NCI-H2029 treated with DMSO at 0.1 percent for 48 hours (cell line): ENCODE data around the gene HMGA1.

Experiments
- DNase-seq: peaks from one replicate; lab custom pipeline; 2025; lab: John Stamatoyannopoulos, UW

Gene HMGA1

DNA sequence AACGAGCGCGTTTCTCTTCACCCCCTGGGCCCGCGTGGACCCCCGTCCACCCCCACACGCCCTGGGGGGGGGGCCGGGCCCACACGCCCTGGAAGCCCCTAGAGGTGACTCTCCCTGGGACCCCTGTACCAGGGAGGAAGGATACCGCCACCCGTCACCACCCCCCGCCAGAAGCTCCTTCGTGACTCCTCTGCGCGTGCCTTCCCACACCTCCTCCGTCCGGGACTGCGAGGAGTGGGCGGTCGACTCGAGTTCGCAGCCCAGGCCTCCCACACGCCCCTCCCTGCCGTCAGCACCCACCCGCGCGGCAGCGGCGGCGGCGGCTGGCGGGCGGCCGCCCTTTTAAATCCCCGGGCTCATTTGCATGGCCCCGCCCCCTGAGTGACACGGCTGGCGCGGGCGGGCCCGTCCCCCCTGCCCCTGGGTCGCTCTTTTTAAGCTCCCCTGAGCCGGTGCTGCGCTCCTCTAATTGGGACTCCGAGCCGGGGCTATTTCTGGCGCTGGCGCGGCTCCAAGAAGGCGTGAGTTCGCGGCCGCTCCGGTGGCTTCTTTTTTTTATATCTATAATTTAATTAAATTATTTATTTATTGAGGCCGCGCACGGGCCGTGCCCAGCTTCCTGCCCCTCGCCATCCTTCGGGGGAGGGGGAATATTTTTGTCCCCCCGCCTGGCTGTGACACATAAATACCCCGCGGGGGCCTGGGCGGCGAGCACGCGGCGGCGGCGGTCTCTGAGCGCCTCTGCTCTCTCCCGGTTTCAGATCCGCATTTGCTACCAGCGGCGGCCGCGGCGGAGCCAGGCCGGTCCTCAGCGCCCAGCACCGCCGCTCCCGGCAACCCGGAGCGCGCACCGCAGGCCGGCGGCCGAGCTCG lies at the start of gene HMGA1:
Gene HMGA1 (plus strand): TSS at position 431 of the 873 bp plus-strand sequence. CDS start 3,908 bp downstream, outside the sequence.
- DNase-seq: peak; percentile 61

DNA sequence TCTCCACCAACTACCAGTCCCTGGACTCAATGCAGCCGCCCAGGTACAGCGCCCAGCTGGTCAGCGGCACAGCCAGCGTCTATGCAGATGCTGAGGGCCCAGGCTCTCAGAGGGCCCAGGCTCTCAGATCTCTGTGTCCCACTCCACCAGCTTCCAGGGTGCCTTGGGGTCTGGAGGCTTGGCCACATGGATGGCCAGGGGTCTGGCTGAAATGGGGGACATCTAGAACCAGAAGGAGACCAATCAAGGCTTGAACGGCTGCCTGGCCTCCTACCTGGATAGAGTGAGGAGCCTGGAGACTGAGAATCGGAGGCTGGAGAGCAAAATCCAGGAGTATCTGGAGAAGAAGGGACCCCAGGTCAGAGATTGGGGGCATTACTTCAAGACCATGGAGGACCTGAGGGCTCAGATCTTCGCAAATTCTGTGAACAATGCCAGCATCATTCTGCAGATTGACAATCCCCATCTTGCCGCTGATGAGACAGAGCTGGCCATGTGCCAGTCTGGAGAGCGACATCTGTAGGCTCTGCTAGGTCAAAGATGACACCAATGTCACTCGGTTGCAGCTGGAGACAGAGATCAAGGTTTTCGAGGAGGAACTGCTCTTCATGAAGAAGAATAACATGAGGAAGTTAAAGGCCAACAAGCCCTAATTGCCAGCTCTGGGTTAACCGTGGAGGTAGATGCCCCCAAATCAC lies 46.7 kb upstream of the HMGA1 start:
- no peak for DNase-seq

DNA sequence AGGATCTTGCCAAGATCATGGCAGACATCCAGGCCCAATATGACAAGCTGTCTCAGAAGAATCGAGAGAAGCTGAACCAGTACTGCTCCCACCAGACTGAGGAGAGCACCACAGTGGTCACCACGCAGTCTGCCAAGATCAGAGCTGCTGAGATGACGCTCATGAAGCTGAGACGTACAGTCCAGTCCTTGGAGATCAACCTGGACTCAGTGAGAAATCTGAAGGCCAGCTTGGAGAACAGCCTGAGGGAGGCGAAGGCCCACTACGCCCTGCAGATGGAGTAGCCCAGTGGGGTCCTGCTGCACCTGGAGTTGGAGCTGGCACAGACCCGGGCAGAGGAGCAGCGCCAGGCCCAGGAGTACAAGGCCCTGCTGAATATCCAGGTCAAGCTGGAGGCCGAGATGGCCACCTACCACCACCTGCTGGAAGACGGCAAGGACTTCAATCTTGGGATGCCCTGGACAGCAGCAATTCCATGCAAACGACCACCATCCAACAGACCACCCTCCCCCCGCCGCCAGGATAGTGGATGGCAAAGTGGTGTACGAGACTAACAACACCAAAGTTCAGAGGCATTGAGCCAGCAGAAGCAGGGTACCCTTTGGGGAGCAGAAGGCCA lies 46.1 kb upstream of the HMGA1 start:
- DNase-seq: no peak

DNA sequence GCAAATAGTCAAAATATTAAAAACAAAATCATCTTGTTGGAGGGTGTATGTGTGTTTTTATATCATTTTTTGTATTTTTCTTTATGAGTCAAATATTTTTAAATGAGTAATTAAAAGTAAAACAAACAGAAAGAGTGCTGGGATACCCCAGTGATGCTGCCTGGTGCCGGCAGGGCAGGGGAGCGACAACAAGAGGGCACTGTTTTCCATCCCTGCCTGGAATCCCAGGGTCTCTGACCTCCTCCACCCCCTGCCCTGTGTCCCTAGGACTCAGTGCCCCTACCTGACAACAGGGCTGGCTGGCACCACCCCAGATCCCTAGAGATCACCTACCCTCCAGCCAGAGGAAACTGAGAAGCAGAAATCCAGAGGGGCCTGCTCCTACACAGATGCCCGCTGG lies 41.9 kb upstream of the HMGA1 start:
- DNase-seq: no peak

DNA sequence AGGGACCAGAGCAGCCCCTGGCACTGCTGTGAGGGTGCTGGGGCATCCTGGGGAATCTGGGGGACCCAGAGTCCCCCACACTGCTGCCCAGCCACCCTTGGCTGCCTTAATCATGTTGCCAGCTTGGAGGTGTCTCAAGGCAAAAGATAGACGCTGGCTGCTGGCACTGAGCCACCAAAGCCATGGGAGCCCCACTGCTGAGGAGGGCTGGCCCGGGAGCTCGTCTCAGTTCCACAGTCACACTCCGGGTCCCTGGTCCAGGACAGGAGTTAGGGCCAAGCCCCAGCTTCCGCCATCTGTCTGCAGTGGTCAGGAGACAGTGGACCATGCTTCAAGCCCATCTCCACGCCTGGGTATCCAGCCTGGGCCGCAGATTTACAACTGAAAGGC lies 41.0 kb upstream of the HMGA1 start:
- no peak for DNase-seq

- peak; percentile 37 for DNase-seq
These were observed 40.4 kb upstream of the HMGA1 start for GRCh38 chr6:34196116-34196832.

- DNase-seq: no peak
These were observed 39.9 kb upstream of the HMGA1 start for GRCh38 chr6:34196833-34197195.

- no peak for DNase-seq
These were observed 36.2 kb upstream of the HMGA1 start for GRCh38 chr6:34200340-34200971.

- no peak for DNase-seq
These were observed 35.1 kb upstream of the HMGA1 start for GRCh38 chr6:34201455-34202107.

DNA sequence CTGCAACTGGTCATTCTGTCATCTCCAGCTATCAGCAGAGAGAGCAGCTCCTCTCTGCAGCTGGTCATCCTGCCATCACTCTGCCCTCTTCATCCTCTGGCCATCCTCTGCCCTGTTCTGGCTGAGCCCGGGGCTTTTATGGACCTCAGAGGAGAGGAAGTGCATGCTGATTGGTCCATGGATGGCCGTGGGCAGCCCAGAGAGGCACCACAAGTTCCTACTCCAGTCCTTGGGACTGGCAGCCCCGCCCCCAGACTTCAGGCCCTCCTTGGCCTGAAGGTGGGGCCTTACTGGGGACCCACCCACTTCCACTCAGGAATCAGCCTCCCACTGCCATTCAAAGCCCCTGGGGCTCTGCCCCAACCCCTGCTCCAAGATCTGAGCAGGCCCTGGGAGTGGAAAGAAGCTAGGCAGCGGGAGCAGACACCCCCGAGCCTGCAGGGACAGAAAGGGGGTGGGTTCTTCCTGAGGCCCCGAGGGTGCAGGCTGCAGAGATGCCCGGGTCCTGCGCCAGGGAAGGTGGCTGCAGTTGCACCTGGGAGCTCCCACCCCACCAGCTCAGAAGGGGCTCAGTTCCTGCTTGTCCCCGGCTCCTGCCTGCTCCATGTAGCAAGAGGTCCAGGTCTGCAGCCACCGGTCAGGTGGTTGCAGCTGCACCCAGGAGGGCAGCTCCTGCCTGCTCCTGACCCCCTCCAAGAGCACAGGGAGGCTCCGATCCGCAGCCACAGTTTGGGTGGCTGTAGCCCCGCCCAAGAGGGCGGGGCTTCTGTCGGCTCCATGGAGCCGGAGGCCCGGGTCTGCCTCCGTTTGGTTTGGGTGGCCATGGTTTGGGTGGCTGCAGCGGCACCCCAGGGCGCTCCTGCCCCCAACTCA lies 34.1 kb upstream of the HMGA1 start:
- no peak for DNase-seq

DNA sequence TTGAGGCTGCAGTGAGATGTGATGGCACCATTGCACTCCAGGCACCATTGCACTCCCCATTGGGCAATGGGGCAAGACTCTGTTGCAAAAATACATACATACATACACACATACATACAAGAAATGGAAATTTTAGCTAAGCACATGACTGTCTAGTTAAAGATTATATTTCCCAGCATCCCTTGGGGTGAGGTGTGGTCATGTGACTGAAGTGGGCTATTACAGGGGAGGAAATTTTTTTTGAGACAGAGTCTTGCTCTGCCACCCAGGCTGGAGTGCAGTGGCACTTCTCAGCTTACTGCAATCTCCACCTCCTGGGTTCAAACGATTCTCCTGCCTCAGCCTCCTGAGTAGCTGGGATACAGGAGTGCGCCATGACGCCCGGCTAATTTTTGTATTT lies 32.0 kb upstream of the HMGA1 start:
- DNase-seq: no peak

GRCh38 chr6:34205466-34205865 lies 31.2 kb upstream of the HMGA1 start:
- DNase-seq: no peak

- no peak for DNase-seq
These were observed 30.8 kb upstream of the HMGA1 start for GRCh38 chr6:34205916-34206315.

- DNase-seq: no peak
These were observed 29.9 kb upstream of the HMGA1 start for GRCh38 chr6:34206726-34207125.

GRCh38 chr6:34207695-34208443 lies 28.8 kb upstream of the HMGA1 start:
- DNase-seq: no peak

- DNase-seq: no peak
These were observed 22.9 kb upstream of the HMGA1 start for GRCh38 chr6:34213772-34214171.

GRCh38 chr6:34218691-34219090 lies 18.0 kb upstream of the HMGA1 start:
- no peak for DNase-seq

GRCh38 chr6:34223381-34223955 lies 13.2 kb upstream of the HMGA1 start:
- DNase-seq: no peak
